OCI-LY7 (cell line): ENCODE measurements around the gene FALEC.

ENCODE experiments used
- EZH2phosphoT487 ChIP-seq: fragments of 200-600 bp; sonication (generic); IDR thresholded peaks from 2 replicates; pipeline ENCODE4 v1.6.1; 2018; ENCODE audit warnings: low read depth, borderline replicate concordance, mild to moderate bottlenecking, mixed run types, antibody characterized with exemption, low read length, moderate library complexity, mixed read lengths
- TF ChIP-seq, protein P1 (sequence below): fragments of 200-600 bp; sonication (generic); conservative IDR thresholded peaks from 2 replicates; pipeline ENCODE4 v1.5.1; 2014; ENCODE audit warnings: mild to moderate bottlenecking, antibody characterized with exemption, low read length, moderate library complexity, mixed read lengths

- TF ChIP-seq, protein P1, sequence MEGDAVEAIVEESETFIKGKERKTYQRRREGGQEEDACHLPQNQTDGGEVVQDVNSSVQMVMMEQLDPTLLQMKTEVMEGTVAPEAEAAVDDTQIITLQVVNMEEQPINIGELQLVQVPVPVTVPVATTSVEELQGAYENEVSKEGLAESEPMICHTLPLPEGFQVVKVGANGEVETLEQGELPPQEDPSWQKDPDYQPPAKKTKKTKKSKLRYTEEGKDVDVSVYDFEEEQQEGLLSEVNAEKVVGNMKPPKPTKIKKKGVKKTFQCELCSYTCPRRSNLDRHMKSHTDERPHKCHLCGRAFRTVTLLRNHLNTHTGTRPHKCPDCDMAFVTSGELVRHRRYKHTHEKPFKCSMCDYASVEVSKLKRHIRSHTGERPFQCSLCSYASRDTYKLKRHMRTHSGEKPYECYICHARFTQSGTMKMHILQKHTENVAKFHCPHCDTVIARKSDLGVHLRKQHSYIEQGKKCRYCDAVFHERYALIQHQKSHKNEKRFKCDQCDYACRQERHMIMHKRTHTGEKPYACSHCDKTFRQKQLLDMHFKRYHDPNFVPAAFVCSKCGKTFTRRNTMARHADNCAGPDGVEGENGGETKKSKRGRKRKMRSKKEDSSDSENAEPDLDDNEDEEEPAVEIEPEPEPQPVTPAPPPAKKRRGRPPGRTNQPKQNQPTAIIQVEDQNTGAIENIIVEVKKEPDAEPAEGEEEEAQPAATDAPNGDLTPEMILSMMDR = no peak
- no peak for TF ChIP-seq EZH2phosphoT487
These were observed 35.6 kb upstream of the FALEC start for GRCh38 chr1:150479927-150480352.
